K562 treated with DMSO at 1 percent for 24 hours (cell line): ENCODE results near the gene NOL8. TPM values are rescaled to one million over a fixed set of nuclear protein-coding genes. Genes with fewer than 3 reads are reported as not detected.

Experiments
- total RNA-seq: library from RNA; unstranded; fragments of 300-600 nt; gene quantifications from 2 replicates; pipeline ENCODE4 v1.2.3, GENCODE V29; 2022; ENCODE audit warnings: low read depth; ENCODE audit not compliant: insufficient read depth

The NOL8 gene
- 17.8 and 20.7 TPM in 2 replicates for total RNA-seq

DNA sequence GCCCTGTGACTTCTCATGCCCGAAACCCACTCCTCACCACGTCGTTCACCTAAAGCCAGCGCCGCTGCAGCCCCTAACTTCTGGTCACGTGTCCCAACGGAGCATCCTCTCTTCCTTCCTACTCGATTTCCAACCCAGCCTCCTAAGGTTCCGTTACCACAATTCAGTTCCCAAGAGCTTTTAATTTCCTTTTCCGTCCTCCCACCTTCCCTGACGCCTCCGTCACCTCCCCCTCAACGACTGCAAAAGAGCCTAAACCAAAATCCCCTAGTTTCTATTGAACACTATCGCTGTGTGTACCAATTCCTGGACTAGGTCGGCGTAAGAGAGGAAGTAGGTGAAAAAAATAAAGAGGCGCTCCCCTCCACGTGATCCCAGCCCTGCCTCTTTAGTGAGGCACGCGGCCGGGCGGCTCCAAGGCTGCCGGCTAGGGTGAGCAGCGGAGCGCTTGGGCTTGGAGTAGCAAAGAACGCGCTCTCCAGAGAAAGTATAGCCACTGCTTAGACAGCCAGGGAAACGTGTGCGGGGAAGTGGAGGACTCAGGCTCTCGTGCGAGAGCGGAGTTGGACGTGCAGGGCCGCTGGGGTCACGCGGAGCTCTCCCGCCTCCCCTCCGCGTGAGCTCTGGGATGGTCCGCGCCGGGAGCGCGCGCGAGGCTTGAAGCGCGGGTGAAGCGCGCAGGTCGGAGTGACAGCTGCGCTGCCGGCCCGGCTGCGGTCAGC lies at the start of gene NOL8, which contains the start of gene CENPP:
NOL8 (minus strand) TSS at position 82 of the 722 bp plus-strand sequence. CDS start 1,189 bp downstream, outside the sequence.
CENPP (plus strand) TSS at position 685 of the 722 bp plus-strand sequence.

DNA sequence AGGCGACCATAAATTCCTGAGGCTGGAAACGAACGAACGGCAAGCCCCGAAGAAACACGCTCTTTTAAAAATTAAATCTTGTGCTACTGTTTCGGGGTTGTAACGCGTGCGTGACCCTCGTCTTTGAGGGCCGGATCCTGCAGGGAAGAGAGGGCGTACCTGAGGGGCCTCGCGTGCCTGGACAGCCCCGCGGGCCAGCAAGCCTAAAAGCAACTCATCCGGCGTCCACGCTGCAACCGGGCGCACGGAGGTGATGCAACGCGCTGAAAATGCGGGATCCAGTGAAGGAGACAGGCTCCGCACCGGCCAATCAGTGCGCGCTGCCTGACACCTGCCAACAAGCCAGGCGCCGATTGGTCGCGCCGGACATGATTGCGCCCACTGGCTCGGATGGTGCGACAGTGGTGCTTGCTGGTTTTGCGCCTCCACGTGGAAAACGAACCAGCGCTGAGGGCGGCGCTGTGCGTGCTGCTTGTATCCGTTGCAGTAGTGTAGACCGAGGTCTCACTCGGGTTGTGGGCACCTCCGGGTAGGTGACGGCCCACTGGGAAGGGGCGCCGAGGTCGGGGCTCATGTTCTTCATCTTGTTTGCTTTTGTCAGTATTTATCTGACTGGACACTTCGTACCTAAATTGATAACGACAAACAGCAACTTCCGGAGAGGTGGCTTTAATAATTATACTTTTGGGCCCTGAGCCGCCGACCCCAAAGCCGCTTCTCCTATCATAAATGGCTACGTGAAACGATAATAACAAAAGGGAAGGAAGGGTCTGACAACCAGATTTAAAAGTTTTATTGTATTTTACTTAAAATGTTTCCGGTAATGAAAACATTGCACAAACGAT lies 31.5 kb downstream of the NOL8 start, which contains the start of gene IARS1:
IARS1 (minus strand) TSS at position 246 of the 845 bp plus-strand sequence. CDS start 4,278 bp downstream, outside the sequence.

Other genes with a start within 250 kb of the NOL8 start
- 35.4 and 41.8 TPM in 2 replicates for gene SPTLC1, start 209.9 kb downstream of the NOL8 start, total RNA-seq
- 143 and 149 TPM in 2 replicates for gene IARS1, start 31.7 kb downstream of the NOL8 start, total RNA-seq
- gene CENPP, start 603 bp upstream of the NOL8 start, total RNA-seq: 7.3 and 7.6 TPM in 2 replicates
- gene OGN, start 79.2 kb upstream of the NOL8 start, total RNA-seq: not detected in 2 replicates
- gene OMD, start 99.1 kb upstream of the NOL8 start, total RNA-seq: not detected in 2 replicates
- not detected in 2 replicates for gene ASPN, start 157.2 kb upstream of the NOL8 start, total RNA-seq
- gene ECM2, start 210.6 kb upstream of the NOL8 start, total RNA-seq: not detected in 2 replicates